Liver (tissue), 3 donors: ENCODE measurements around the gene IER5.

Experiments used
- EGR1 ChIP-seq, 2 donors: IDR thresholded peaks; 2 replicates each; pipeline ENCODE4 v1.6.1; 2016 to 2018; ENCODE audit warnings: antibody characterized with exemption in 2 of 2, low read depth in 2 of 2
- RXRA ChIP-seq, 2 donors: IDR thresholded peaks; 2 replicates each; pipeline ENCODE4 v1.6.1; 2017 to 2018; ENCODE audit warnings: antibody characterized with exemption in 2 of 2, mild to moderate bottlenecking in 1 of 2
- TAF1 ChIP-seq: conservative IDR thresholded peaks from 2 replicates; pipeline ENCODE4 v1.6.1; 2016; ENCODE audit warnings: antibody characterized with exemption, mild to moderate bottlenecking
- YY1 ChIP-seq: IDR thresholded peaks from 2 replicates; pipeline ENCODE4 v1.6.1; 2016; ENCODE audit warnings: antibody characterized with exemption, mild to moderate bottlenecking
- TF ChIP-seq, protein P1 (sequence below): fragments of 150-350 bp; IDR thresholded peaks from 2 replicates; pipeline ENCODE4 v1.5.1; 2017; ENCODE audit warnings: improper control_type of control experiment, low read depth, low read length; ENCODE audit not compliant: missing input control
- TF ChIP-seq, protein P2 (sequence below): IDR thresholded peaks from 2 replicates; pipeline ENCODE4 v1.6.1; 2016; ENCODE audit warnings: antibody characterized with exemption
- TF ChIP-seq, protein P3 (sequence below): IDR thresholded peaks from 2 replicates; pipeline ENCODE4 v1.6.1; 2016; ENCODE audit warnings: antibody characterized with exemption, mild to moderate bottlenecking
- TF ChIP-seq, protein P4 (sequence below): IDR thresholded peaks from 2 replicates; pipeline ENCODE4 v1.6.1; 2016; ENCODE audit warnings: antibody characterized with exemption
- TF ChIP-seq, protein P5 (sequence below): IDR thresholded peaks from 2 replicates; pipeline ENCODE4 v1.6.1; 2016; ENCODE audit warnings: antibody characterized with exemption
- donor health status: healthy.
- donor health status: healthy.

DNA sequence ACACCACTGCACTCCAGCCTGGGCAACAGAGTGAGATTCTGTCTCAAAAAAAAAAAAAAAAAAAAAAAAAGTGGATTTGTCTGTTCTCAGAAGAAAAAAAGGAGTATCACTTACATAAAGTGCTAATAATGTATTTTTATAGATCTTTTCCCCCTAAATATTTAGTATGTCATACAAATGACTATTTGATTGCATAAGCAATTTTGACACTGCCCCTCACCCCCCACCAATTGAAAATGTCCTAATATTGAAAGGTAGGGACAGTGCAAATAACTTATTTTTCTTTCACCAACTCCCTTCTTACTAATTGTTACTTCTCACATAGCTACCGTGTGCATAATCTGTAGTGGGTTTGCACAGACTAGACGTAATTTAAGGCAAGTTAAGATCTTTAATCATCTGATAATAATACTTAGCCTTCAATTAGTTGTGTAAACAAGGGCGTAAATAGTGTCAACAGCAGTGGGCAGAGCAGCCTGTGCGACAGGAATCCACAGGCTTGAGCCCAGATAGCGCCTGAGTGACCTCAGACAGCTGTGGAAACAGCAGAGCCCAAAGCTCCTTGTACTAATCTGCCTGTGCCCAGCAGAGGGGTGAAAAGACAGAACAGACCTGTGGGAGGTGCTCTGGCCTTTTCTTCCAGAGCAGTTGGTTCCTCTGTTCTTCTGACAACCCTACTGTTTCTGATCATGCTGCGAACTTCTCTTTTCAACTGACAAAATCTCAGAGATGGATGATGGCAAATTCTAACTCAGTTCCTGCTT, 4.5 kb upstream of the IER5 start:
- TF ChIP-seq, protein P1, sequence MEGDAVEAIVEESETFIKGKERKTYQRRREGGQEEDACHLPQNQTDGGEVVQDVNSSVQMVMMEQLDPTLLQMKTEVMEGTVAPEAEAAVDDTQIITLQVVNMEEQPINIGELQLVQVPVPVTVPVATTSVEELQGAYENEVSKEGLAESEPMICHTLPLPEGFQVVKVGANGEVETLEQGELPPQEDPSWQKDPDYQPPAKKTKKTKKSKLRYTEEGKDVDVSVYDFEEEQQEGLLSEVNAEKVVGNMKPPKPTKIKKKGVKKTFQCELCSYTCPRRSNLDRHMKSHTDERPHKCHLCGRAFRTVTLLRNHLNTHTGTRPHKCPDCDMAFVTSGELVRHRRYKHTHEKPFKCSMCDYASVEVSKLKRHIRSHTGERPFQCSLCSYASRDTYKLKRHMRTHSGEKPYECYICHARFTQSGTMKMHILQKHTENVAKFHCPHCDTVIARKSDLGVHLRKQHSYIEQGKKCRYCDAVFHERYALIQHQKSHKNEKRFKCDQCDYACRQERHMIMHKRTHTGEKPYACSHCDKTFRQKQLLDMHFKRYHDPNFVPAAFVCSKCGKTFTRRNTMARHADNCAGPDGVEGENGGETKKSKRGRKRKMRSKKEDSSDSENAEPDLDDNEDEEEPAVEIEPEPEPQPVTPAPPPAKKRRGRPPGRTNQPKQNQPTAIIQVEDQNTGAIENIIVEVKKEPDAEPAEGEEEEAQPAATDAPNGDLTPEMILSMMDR: peak; percentile 73
- TF ChIP-seq, protein P2, sequence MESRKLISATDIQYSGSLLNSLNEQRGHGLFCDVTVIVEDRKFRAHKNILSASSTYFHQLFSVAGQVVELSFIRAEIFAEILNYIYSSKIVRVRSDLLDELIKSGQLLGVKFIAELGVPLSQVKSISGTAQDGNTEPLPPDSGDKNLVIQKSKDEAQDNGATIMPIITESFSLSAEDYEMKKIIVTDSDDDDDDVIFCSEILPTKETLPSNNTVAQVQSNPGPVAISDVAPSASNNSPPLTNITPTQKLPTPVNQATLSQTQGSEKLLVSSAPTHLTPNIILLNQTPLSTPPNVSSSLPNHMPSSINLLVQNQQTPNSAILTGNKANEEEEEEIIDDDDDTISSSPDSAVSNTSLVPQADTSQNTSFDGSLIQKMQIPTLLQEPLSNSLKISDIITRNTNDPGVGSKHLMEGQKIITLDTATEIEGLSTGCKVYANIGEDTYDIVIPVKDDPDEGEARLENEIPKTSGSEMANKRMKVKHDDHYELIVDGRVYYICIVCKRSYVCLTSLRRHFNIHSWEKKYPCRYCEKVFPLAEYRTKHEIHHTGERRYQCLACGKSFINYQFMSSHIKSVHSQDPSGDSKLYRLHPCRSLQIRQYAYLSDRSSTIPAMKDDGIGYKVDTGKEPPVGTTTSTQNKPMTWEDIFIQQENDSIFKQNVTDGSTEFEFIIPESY: no peak
- no peak for TF ChIP-seq TAF1
- TF ChIP-seq, protein P3, sequence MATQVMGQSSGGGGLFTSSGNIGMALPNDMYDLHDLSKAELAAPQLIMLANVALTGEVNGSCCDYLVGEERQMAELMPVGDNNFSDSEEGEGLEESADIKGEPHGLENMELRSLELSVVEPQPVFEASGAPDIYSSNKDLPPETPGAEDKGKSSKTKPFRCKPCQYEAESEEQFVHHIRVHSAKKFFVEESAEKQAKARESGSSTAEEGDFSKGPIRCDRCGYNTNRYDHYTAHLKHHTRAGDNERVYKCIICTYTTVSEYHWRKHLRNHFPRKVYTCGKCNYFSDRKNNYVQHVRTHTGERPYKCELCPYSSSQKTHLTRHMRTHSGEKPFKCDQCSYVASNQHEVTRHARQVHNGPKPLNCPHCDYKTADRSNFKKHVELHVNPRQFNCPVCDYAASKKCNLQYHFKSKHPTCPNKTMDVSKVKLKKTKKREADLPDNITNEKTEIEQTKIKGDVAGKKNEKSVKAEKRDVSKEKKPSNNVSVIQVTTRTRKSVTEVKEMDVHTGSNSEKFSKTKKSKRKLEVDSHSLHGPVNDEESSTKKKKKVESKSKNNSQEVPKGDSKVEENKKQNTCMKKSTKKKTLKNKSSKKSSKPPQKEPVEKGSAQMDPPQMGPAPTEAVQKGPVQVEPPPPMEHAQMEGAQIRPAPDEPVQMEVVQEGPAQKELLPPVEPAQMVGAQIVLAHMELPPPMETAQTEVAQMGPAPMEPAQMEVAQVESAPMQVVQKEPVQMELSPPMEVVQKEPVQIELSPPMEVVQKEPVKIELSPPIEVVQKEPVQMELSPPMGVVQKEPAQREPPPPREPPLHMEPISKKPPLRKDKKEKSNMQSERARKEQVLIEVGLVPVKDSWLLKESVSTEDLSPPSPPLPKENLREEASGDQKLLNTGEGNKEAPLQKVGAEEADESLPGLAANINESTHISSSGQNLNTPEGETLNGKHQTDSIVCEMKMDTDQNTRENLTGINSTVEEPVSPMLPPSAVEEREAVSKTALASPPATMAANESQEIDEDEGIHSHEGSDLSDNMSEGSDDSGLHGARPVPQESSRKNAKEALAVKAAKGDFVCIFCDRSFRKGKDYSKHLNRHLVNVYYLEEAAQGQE: no peak
- TF ChIP-seq, protein P4, sequence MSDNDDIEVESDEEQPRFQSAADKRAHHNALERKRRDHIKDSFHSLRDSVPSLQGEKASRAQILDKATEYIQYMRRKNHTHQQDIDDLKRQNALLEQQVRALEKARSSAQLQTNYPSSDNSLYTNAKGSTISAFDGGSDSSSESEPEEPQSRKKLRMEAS: no peak
- no peak for TF ChIP-seq RXRA (IDR thresholded peaks at IDR 0.05)
- no peak for TF ChIP-seq YY1
- TF ChIP-seq, protein P5, sequence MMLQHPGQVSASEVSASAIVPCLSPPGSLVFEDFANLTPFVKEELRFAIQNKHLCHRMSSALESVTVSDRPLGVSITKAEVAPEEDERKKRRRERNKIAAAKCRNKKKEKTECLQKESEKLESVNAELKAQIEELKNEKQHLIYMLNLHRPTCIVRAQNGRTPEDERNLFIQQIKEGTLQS: no peak
- no peak for TF ChIP-seq EGR1 (IDR thresholded peaks at IDR 0.05; ENCODE audit: low read depth in 2 of 2)
